Measurements from ENCODE around the gene ATM. TPM values are rescaled to one million over a fixed set of nuclear protein-coding genes. Genes with fewer than 3 reads are reported as not detected.

ATM gene
- polyA plus RNA-seq, 1 donor from 2014 or later: 74.6 TPM

DNA sequence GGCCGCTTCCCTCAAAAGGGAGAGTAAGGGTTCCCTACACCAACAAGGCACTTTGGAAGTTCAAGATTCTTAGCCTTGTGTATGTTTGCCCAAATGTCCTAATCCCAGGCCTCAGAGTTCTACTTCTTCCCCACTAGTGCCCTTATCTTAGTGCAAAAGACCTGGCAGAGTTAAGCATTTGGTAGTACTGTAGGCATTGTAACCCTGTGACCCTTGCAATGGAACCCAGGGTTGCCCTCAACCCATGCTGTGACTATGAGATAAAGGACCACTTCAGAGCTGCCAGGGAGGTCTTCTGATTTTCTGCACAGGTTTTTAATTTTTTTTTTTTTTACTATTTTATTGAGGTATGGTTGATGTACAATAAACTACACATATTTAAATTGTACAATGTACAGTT, 179.4 kb downstream of the ATM start:
- H3K4me3 ChIP-seq (ENCODE audit: low read length): no peak overlapping the region
- H3K27me3 ChIP-seq (ENCODE audit: insufficient read depth, low read depth, low read length): no peaks in the 10 kb centered on the region
- no peaks in the 10 kb centered on the region for H3F3A ChIP-seq (ENCODE audit: insufficient read depth, low read length, poor library complexity, severe bottlenecking)
- no peak overlapping the region for H2AFZ ChIP-seq (ENCODE audit: low read depth, low read length)
- TF ChIP-seq, protein P1, sequence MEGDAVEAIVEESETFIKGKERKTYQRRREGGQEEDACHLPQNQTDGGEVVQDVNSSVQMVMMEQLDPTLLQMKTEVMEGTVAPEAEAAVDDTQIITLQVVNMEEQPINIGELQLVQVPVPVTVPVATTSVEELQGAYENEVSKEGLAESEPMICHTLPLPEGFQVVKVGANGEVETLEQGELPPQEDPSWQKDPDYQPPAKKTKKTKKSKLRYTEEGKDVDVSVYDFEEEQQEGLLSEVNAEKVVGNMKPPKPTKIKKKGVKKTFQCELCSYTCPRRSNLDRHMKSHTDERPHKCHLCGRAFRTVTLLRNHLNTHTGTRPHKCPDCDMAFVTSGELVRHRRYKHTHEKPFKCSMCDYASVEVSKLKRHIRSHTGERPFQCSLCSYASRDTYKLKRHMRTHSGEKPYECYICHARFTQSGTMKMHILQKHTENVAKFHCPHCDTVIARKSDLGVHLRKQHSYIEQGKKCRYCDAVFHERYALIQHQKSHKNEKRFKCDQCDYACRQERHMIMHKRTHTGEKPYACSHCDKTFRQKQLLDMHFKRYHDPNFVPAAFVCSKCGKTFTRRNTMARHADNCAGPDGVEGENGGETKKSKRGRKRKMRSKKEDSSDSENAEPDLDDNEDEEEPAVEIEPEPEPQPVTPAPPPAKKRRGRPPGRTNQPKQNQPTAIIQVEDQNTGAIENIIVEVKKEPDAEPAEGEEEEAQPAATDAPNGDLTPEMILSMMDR (IDR thresholded peaks at IDR 0.05; ENCODE audit: poor library complexity, severe bottlenecking): no peak
- TF ChIP-seq EP300 (conservative IDR thresholded peaks at IDR 0.05; ENCODE audit: poor library complexity, severe bottlenecking) (no peak), EZH2 (IDR thresholded peaks at IDR 0.05; ENCODE audit: borderline replicate concordance, insufficient read depth, low read length, poor library complexity, severe bottlenecking) (no peak), MXI1 (conservative IDR thresholded peaks at IDR 0.05; ENCODE audit: poor library complexity, severe bottlenecking) (no peak), SMC3 (conservative IDR thresholded peaks at IDR 0.05; ENCODE audit: poor library complexity) (no peak), POLR2AphosphoS5 (IDR thresholded peaks at IDR 0.05) (no peak), TAF1 (IDR thresholded peaks at IDR 0.05; ENCODE audit: low read depth) (no peak), RAD21 (conservative IDR thresholded peaks at IDR 0.05) (no peak)
- TF ChIP-seq, protein P2, sequence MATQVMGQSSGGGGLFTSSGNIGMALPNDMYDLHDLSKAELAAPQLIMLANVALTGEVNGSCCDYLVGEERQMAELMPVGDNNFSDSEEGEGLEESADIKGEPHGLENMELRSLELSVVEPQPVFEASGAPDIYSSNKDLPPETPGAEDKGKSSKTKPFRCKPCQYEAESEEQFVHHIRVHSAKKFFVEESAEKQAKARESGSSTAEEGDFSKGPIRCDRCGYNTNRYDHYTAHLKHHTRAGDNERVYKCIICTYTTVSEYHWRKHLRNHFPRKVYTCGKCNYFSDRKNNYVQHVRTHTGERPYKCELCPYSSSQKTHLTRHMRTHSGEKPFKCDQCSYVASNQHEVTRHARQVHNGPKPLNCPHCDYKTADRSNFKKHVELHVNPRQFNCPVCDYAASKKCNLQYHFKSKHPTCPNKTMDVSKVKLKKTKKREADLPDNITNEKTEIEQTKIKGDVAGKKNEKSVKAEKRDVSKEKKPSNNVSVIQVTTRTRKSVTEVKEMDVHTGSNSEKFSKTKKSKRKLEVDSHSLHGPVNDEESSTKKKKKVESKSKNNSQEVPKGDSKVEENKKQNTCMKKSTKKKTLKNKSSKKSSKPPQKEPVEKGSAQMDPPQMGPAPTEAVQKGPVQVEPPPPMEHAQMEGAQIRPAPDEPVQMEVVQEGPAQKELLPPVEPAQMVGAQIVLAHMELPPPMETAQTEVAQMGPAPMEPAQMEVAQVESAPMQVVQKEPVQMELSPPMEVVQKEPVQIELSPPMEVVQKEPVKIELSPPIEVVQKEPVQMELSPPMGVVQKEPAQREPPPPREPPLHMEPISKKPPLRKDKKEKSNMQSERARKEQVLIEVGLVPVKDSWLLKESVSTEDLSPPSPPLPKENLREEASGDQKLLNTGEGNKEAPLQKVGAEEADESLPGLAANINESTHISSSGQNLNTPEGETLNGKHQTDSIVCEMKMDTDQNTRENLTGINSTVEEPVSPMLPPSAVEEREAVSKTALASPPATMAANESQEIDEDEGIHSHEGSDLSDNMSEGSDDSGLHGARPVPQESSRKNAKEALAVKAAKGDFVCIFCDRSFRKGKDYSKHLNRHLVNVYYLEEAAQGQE (IDR thresholded peaks at IDR 0.05; ENCODE audit: borderline replicate concordance): no peak
- H3K79me2 ChIP-seq (replicated peaks; ENCODE audit: insufficient read depth, low read length): no peaks in the 10 kb centered on the region
- H3K4me2 ChIP-seq (ENCODE audit: low read length): no peak overlapping the region
- H3K9me2 ChIP-seq (ENCODE audit: insufficient read depth, low read length): no peaks in the 10 kb centered on the region
- no peaks in the 10 kb centered on the region for H4K20me1 ChIP-seq (ENCODE audit: insufficient read depth)
- no peak overlapping the region for H3K9ac ChIP-seq (ENCODE audit: low read length)
- no peaks in the 10 kb centered on the region for H3K36me3 ChIP-seq (ENCODE audit: insufficient read depth, low read length)
- H3K27ac ChIP-seq (ENCODE audit: low read length): no peak overlapping the region
- H3K9me3 ChIP-seq (ENCODE audit: low read length): no peaks in the 10 kb centered on the region

GRCh38 chr11:108403052-108403451, 180.2 kb downstream of the ATM start:
- Histone ChIP-seq H3K9me2 (ENCODE audit: insufficient read depth, low read length) (no peaks in the 10 kb centered on the region), H3K27me3 (ENCODE audit: insufficient read depth, low read depth, low read length) (no peaks in the 10 kb centered on the region), H3K79me2 (replicated peaks; ENCODE audit: insufficient read depth, low read length) (no peaks in the 10 kb centered on the region), H3K4me2 (ENCODE audit: low read length) (no peak overlapping the region), H3K27ac (ENCODE audit: low read length) (no peak overlapping the region), H4K20me1 (ENCODE audit: insufficient read depth) (no peaks in the 10 kb centered on the region), H3K4me3 (ENCODE audit: low read length) (no peak overlapping the region), H3K9me3 (ENCODE audit: low read length) (no peaks in the 10 kb centered on the region), H2AFZ (ENCODE audit: low read depth, low read length) (no peak overlapping the region), H3K9ac (ENCODE audit: low read length) (no peak overlapping the region), H3F3A (ENCODE audit: insufficient read depth, low read length, poor library complexity, severe bottlenecking) (no peaks in the 10 kb centered on the region), H3K36me3 (ENCODE audit: insufficient read depth, low read length) (no peaks in the 10 kb centered on the region)
- TF ChIP-seq POLR2AphosphoS5 (IDR thresholded peaks at IDR 0.05) (no peak), EP300 (conservative IDR thresholded peaks at IDR 0.05; ENCODE audit: poor library complexity, severe bottlenecking) (no peak), SMC3 (conservative IDR thresholded peaks at IDR 0.05; ENCODE audit: poor library complexity) (no peak), MXI1 (conservative IDR thresholded peaks at IDR 0.05; ENCODE audit: poor library complexity, severe bottlenecking) (no peak), TAF1 (IDR thresholded peaks at IDR 0.05; ENCODE audit: low read depth) (no peak), EZH2 (IDR thresholded peaks at IDR 0.05; ENCODE audit: borderline replicate concordance, insufficient read depth, low read length, poor library complexity, severe bottlenecking) (no peak)
- TF ChIP-seq, protein P1 (IDR thresholded peaks at IDR 0.05; ENCODE audit: poor library complexity, severe bottlenecking): no peak
- TF ChIP-seq, protein P2 (IDR thresholded peaks at IDR 0.05; ENCODE audit: borderline replicate concordance): no peak

Measured in neural cell (in vitro differentiated cells).